ENCODE results near the gene ONECUT2.
"Not testable (repeated sequence)": the region's sequence is repeated elsewhere in the genome, so short reads cannot be mapped to it uniquely, and the experiment has no call there.

Gene ONECUT2

GRCh38 chr18:57518533-57518932 lies 83.4 kb downstream of the ONECUT2 start:
- no peak overlapping the region for H3K4me3 ChIP-seq (ENCODE audit: low read depth, low read length)
- no peak for DNase-seq (ENCODE audit: low read depth)

GRCh38 chr18:57519668-57520424 lies 84.7 kb downstream of the ONECUT2 start:
- DNase-seq (ENCODE audit: low read depth): no peak
- H3K4me3 ChIP-seq (ENCODE audit: low read depth, low read length): no peak overlapping the region

- not testable (repeated sequence) for H3K4me3 ChIP-seq (ENCODE audit: low read depth, low read length); DNase-seq (ENCODE audit: low read depth)
Observed at GRCh38 chr18:57522348-57522747, 87.2 kb downstream of the ONECUT2 start.

GRCh38 chr18:57523171-57523956 lies 88.2 kb downstream of the ONECUT2 start:
- no peak overlapping the region for H3K4me3 ChIP-seq (ENCODE audit: low read depth, low read length)
- no peak for DNase-seq (ENCODE audit: low read depth)

GRCh38 chr18:57527556-57528229 lies 92.5 kb downstream of the ONECUT2 start:
- DNase-seq (ENCODE audit: low read depth): no peak
- H3K4me3 ChIP-seq (ENCODE audit: low read depth, low read length): no peak overlapping the region

GRCh38 chr18:57529151-57529550 lies 94.0 kb downstream of the ONECUT2 start:
- H3K4me3 ChIP-seq (ENCODE audit: low read depth, low read length): no peak overlapping the region
- no peak for DNase-seq (ENCODE audit: low read depth)

GRCh38 chr18:57533006-57533867 lies 98.1 kb downstream of the ONECUT2 start:
- no peak overlapping the region for H3K4me3 ChIP-seq (ENCODE audit: low read depth, low read length)
- no peak for DNase-seq (ENCODE audit: low read depth)

GRCh38 chr18:57533868-57534510 lies 98.8 kb downstream of the ONECUT2 start:
- no peak for DNase-seq (ENCODE audit: low read depth)
- no peak overlapping the region for H3K4me3 ChIP-seq (ENCODE audit: low read depth, low read length)

GRCh38 chr18:57534511-57534909 lies 99.3 kb downstream of the ONECUT2 start:
- no peak for DNase-seq (ENCODE audit: low read depth)
- H3K4me3 ChIP-seq (ENCODE audit: low read depth, low read length): no peak overlapping the region

GRCh38 chr18:57538614-57539013 lies 103.4 kb downstream of the ONECUT2 start:
- H3K4me3 ChIP-seq (ENCODE audit: low read depth, low read length): no peak overlapping the region
- no peak for DNase-seq (ENCODE audit: low read depth)

GRCh38 chr18:57539702-57540101 lies 104.5 kb downstream of the ONECUT2 start:
- no peak for DNase-seq (ENCODE audit: low read depth)
- no peak overlapping the region for H3K4me3 ChIP-seq (ENCODE audit: low read depth, low read length)

Measured in skeletal muscle cell (primary cell).